Panc1 (cell line): ENCODE measurements around the gene SYPL2. TPM values are rescaled to one million over a fixed set of nuclear protein-coding genes. Genes with fewer than 3 reads are reported as not detected.

Experiments
- ATAC-seq: fragments of 200-7000 bp; cut with Tn5 transposase; 2 replicates; pipeline ENCODE4 v1.9.1; 2020; ENCODE audit warnings: mild to moderate bottlenecking, moderate library complexity
- BruUV-seq: library from RNA; stranded (reverse); fragments of 400-500 nt; replicated peaks from 2 replicates; lab custom pipeline; 2021; lab: Mats Ljungman, UMichigan
- CTCF ChIA-PET: fragments of 300-600 bp; sonication (Branson Sonifier 250); formaldehyde crosslinking; loops from one replicate; lab custom pipeline; 2022; ENCODE audit warnings: antibody characterized with exemption; lab: Charles Lee
- POLR2A ChIA-PET: fragments of 300-600 bp; sonication (Branson Sonifier 250); formaldehyde crosslinking; loops from one replicate; lab custom pipeline; 2022; ENCODE audit warnings: antibody characterized with exemption; lab: Charles Lee
- DNase-seq: peaks from one replicate; pipeline ENCODE4 v3.0.0-alpha.2; 2010; ENCODE audit warnings: low read depth, low spot score
- H3K27ac ChIP-seq: 2 replicates; pipeline ENCODE4 v1.5.1; 2011; ENCODE audit warnings: mild to moderate bottlenecking, low read length, inconsistent platforms
- H3K27me3 ChIP-seq: fragments of 200-500 bp; sonication (Bioruptor generic); 2 replicates; pipeline ENCODE4 v1.6.0; 2014; ENCODE audit warnings: low read length, inconsistent platforms; ENCODE audit not compliant: control insufficient read depth, insufficient read depth
- H3K36me3 ChIP-seq: fragments of 200-500 bp; sonication (Bioruptor generic); 2 replicates; pipeline ENCODE4 v1.5.1; 2014; ENCODE audit warnings: inconsistent platforms, mild to moderate bottlenecking, low read length, moderate library complexity; ENCODE audit not compliant: control insufficient read depth, insufficient read depth
- H3K4me1 ChIP-seq: 2 replicates; pipeline ENCODE4 v1.5.1; 2011; ENCODE audit warnings: inconsistent platforms, mild to moderate bottlenecking, low read length, moderate library complexity; ENCODE audit not compliant: control insufficient read depth, insufficient read depth
- H3K4me3 ChIP-seq, 2 experiments: 2 replicates each; pipeline ENCODE4 v1.5.1; 2011 to 2012; ENCODE audit warnings: low read depth in 2 of 2, low read length in 2 of 2, mild to moderate bottlenecking in 2 of 2, inconsistent platforms in 1 of 2, moderate library complexity in 1 of 2
- H3K9me3 ChIP-seq: fragments of 200-500 bp; sonication (Bioruptor generic); 2 replicates; pipeline ENCODE4 v1.5.1; 2014; ENCODE audit warnings: low read depth, mild to moderate bottlenecking, inconsistent platforms, low read length, moderate library complexity; ENCODE audit not compliant: control insufficient read depth, insufficient read depth
- POLR2AphosphoS5 ChIP-seq: IDR thresholded peaks from 2 replicates; pipeline ENCODE4 v1.6.1; 2012; ENCODE audit warnings: mild to moderate bottlenecking, low read depth, low read length, moderate library complexity
- SIN3A ChIP-seq: IDR thresholded peaks from 2 replicates; pipeline ENCODE4 v1.6.1; 2012; ENCODE audit warnings: low read depth, mild to moderate bottlenecking, low read length, moderate library complexity, borderline replicate concordance; ENCODE audit not compliant: insufficient read depth
- TCF7L2 ChIP-seq: IDR thresholded peaks from 2 replicates; pipeline ENCODE4 v1.6.1; 2011; ENCODE audit warnings: mild to moderate bottlenecking, low read depth, low read length, inconsistent platforms
- in situ Hi-C: cut with HindIII; loops from 2 replicates; pipeline ENCODE4 v1.10.0; 2016; ENCODE audit warnings: low sequenced_read_pairs, low pct_unique_long_range_greater_than_20kb
- intact Hi-C: fragments of 100-400 bp; cut with micrococcal nuclease; formaldehyde crosslinking; loops from one replicate; pipeline ENCODE4 v1.10.0; 2022; ENCODE audit not compliant: unreplicated experiment
- total RNA-seq: library from RNA; stranded (reverse); gene quantifications from one replicate; pipeline ENCODE4 v1.2.1, GENCODE V29; 2021; ENCODE audit not compliant: unreplicated experiment
- TF ChIP-seq, protein P1 (sequence below), 2 experiments: IDR thresholded peaks; 2 replicates each; pipeline ENCODE4 v1.6.1; 2011 to 2012; ENCODE audit warnings: low read depth in 2 of 2, control low read depth in 1 of 2, low read length in 1 of 2, mild to moderate bottlenecking in 1 of 2, moderate library complexity in 1 of 2; ENCODE audit not compliant: insufficient read depth in 1 of 2
- TF ChIP-seq, protein P2 (sequence below): fragments of 450-650 bp; IDR thresholded peaks from 2 replicates; pipeline ENCODE4 v1.5.1; 2017; ENCODE audit warnings: mild to moderate bottlenecking

Gene SYPL2
- total RNA-seq, 1 experiment from 2014 or later, result 0.74 TPM

DNA sequence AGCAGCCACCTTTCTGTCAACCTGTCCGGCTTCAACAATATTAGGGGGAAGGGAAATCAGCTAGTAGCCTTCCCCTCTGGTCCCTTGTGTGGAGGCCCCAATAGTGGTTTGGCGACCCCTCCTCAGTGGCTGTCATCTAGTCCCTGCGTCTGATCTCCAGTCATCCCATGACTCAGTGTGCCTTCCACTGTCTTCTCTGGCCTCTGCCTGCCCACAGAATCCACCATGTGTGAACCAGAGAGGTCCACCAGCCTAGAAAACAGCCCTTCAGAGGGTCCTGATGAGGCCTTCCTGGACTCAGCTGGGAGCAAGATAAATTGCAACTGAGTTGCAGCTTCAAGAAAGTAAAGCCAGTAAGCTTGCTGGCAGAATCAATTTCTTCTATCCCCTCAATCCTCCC is 13.6 kb downstream of the SYPL2 start:
- CTCF ChIA-PET, result no interaction called here
- intact Hi-C loops, result no loop called here
- Histone ChIP-seq H3K4me3 (no peak overlapping the region), H3K4me1 (peaks cover 2% of the 10 kb centered on the region; the same call in 1 of the 2 replicates), H3K36me3 (no peaks in the 10 kb centered on the region), H3K27me3 (no peaks in the 10 kb centered on the region), H3K9me3 (no peaks in the 10 kb centered on the region), H3K27ac (no peak overlapping the region)
- DNase-seq, result no peak
- no TSS peak for BruUV-seq
- POLR2A ChIA-PET, result no interaction called here
- in situ Hi-C loops, result no loop called here
- ATAC-seq, result no peak
- TF ChIP-seq TCF7L2 (no peak), POLR2AphosphoS5 (no peak), SIN3A (no peak)
- TF ChIP-seq, protein P1, sequence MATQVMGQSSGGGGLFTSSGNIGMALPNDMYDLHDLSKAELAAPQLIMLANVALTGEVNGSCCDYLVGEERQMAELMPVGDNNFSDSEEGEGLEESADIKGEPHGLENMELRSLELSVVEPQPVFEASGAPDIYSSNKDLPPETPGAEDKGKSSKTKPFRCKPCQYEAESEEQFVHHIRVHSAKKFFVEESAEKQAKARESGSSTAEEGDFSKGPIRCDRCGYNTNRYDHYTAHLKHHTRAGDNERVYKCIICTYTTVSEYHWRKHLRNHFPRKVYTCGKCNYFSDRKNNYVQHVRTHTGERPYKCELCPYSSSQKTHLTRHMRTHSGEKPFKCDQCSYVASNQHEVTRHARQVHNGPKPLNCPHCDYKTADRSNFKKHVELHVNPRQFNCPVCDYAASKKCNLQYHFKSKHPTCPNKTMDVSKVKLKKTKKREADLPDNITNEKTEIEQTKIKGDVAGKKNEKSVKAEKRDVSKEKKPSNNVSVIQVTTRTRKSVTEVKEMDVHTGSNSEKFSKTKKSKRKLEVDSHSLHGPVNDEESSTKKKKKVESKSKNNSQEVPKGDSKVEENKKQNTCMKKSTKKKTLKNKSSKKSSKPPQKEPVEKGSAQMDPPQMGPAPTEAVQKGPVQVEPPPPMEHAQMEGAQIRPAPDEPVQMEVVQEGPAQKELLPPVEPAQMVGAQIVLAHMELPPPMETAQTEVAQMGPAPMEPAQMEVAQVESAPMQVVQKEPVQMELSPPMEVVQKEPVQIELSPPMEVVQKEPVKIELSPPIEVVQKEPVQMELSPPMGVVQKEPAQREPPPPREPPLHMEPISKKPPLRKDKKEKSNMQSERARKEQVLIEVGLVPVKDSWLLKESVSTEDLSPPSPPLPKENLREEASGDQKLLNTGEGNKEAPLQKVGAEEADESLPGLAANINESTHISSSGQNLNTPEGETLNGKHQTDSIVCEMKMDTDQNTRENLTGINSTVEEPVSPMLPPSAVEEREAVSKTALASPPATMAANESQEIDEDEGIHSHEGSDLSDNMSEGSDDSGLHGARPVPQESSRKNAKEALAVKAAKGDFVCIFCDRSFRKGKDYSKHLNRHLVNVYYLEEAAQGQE (IDR thresholded peaks at IDR 0.05; ENCODE audit: insufficient read depth in 1 of 2, low read depth in 2 of 2, low read length in 1 of 2), result no peak
- TF ChIP-seq, protein P2, sequence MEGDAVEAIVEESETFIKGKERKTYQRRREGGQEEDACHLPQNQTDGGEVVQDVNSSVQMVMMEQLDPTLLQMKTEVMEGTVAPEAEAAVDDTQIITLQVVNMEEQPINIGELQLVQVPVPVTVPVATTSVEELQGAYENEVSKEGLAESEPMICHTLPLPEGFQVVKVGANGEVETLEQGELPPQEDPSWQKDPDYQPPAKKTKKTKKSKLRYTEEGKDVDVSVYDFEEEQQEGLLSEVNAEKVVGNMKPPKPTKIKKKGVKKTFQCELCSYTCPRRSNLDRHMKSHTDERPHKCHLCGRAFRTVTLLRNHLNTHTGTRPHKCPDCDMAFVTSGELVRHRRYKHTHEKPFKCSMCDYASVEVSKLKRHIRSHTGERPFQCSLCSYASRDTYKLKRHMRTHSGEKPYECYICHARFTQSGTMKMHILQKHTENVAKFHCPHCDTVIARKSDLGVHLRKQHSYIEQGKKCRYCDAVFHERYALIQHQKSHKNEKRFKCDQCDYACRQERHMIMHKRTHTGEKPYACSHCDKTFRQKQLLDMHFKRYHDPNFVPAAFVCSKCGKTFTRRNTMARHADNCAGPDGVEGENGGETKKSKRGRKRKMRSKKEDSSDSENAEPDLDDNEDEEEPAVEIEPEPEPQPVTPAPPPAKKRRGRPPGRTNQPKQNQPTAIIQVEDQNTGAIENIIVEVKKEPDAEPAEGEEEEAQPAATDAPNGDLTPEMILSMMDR, result no peak

DNA sequence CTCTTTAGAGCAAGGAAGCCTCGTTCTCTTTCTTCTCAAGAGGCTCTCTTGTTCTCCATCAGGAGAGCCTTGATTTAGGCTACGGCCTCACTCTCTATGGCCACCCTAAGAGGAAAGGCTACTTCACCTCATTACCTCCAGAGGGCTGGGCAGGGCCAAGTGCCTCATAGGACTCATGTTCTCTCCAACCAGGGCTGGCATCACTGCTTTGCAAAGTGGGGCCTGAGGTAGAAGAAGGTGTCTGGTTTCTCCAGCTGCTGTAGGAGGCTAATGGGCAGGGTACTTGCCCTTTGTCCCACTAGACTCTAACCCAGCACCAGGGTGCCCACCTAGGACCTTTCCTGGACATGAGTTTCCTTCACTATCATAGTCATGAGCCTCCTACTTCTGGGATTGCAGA is 15.3 kb downstream of the SYPL2 start:
- no peaks in the 10 kb centered on the region for H3K27me3 ChIP-seq
- ChIA-PET CTCF (no interaction called here), POLR2A (no interaction called here)
- H3K4me1 ChIP-seq, result peaks cover 3% of the 10 kb centered on the region; the same call in 1 of the 2 replicates
- H3K9me3 ChIP-seq, result no peaks in the 10 kb centered on the region
- no peak for TF ChIP-seq SIN3A
- TF ChIP-seq TCF7L2, result no peak
- TF ChIP-seq POLR2AphosphoS5, result no peak
- TF ChIP-seq, protein P2, result no peak
- TF ChIP-seq, protein P1 (IDR thresholded peaks at IDR 0.05; ENCODE audit: insufficient read depth in 1 of 2, low read depth in 2 of 2, low read length in 1 of 2), result no peak
- no peak for DNase-seq
- H3K4me3 ChIP-seq, result no peak overlapping the region
- no peak overlapping the region for H3K27ac ChIP-seq
- intact Hi-C loops (no loop called here), in situ Hi-C loops (no loop called here)
- no TSS peak for BruUV-seq
- no peak for ATAC-seq
- H3K36me3 ChIP-seq, result no peaks in the 10 kb centered on the region
